GM18907 (cell line): ENCODE results near the gene ARMC9.

ENCODE experiments used
- ATAC-seq: cut with Tn5 transposase; IDR thresholded peaks from one replicate; pipeline ENCODE4 v1.9.1; 2021; ENCODE audit warnings: mild to moderate bottlenecking, moderate library complexity; ENCODE audit not compliant: unreplicated experiment

ARMC9 gene

GRCh38 chr2:231308219-231308618, 109.8 kb downstream of the ARMC9 start:
- no peak for ATAC-seq

- no peak for ATAC-seq
Measured at GRCh38 chr2:231308631-231309428, 110.4 kb downstream of the ARMC9 start.

- no peak for ATAC-seq
Measured at GRCh38 chr2:231312066-231312465, 113.6 kb downstream of the ARMC9 start.

- no peak for ATAC-seq
Measured at GRCh38 chr2:231315896-231316295, 117.5 kb downstream of the ARMC9 start.

GRCh38 chr2:231317579-231317978, 119.1 kb downstream of the ARMC9 start:
- ATAC-seq: no peak

- ATAC-seq: no peak
Measured at GRCh38 chr2:231318436-231318835, 120.0 kb downstream of the ARMC9 start.

GRCh38 chr2:231318954-231319353, 120.5 kb downstream of the ARMC9 start:
- ATAC-seq: no peak

- ATAC-seq: no peak
Measured at GRCh38 chr2:231319867-231320266, 121.4 kb downstream of the ARMC9 start.

- ATAC-seq: no peak
Measured at GRCh38 chr2:231321021-231321420, 122.6 kb downstream of the ARMC9 start.

- no peak for ATAC-seq
Measured at GRCh38 chr2:231321556-231322334, 123.3 kb downstream of the ARMC9 start.

GRCh38 chr2:231323316-231323715, 124.9 kb downstream of the ARMC9 start:
- ATAC-seq: no peak

- ATAC-seq: no peak
Measured at GRCh38 chr2:231325826-231326225, 127.4 kb downstream of the ARMC9 start.

GRCh38 chr2:231326404-231326803, 128.0 kb downstream of the ARMC9 start:
- no peak for ATAC-seq

GRCh38 chr2:231330311-231330710, 131.9 kb downstream of the ARMC9 start:
- no peak for ATAC-seq

GRCh38 chr2:231331533-231331932, 133.1 kb downstream of the ARMC9 start:
- no peak for ATAC-seq

GRCh38 chr2:231332388-231332787, 134.0 kb downstream of the ARMC9 start:
- ATAC-seq: no peak

GRCh38 chr2:231332872-231333500, 134.6 kb downstream of the ARMC9 start:
- no peak for ATAC-seq

GRCh38 chr2:231334179-231334930, 135.9 kb downstream of the ARMC9 start:
- ATAC-seq: no peak

- ATAC-seq: no peak
Measured at GRCh38 chr2:231334981-231335380, 136.6 kb downstream of the ARMC9 start.

GRCh38 chr2:231335591-231335990, 137.2 kb downstream of the ARMC9 start:
- ATAC-seq: no peak

GRCh38 chr2:231336236-231336635, 137.8 kb downstream of the ARMC9 start:
- no peak for ATAC-seq
